WTC11 (cell line): Measurements from ENCODE around the gene CLEC16A.

ENCODE experiments used
- ESRRA ChIP-seq: sonication (generic); formaldehyde crosslinking; IDR thresholded peaks from 2 replicates; pipeline ENCODE4 v1.8.1; 2022; ENCODE audit warnings: mild to moderate bottlenecking, missing genetic modification reagents, borderline replicate concordance
- IRF1 ChIP-seq: sonication (generic); formaldehyde crosslinking; IDR thresholded peaks from 2 replicates; pipeline ENCODE4 v1.8.0; 2023; ENCODE audit warnings: missing genetic modification reagents
- NR2C2 ChIP-seq: sonication (generic); formaldehyde crosslinking; IDR thresholded peaks from 2 replicates; pipeline ENCODE4 v1.8.0; 2022; ENCODE audit warnings: mild to moderate bottlenecking, missing genetic modification reagents
- ZBTB43 ChIP-seq: sonication (generic); formaldehyde crosslinking; IDR thresholded peaks from 2 replicates; pipeline ENCODE4 v1.8.1; 2023; ENCODE audit warnings: mild to moderate bottlenecking, missing genetic modification reagents
- TF ChIP-seq, protein P1 (sequence below): sonication (generic); formaldehyde crosslinking; IDR thresholded peaks from 2 replicates; pipeline ENCODE4 v1.8.1; 2023; ENCODE audit warnings: mild to moderate bottlenecking, missing genetic modification reagents
- TF ChIP-seq, protein P2 (sequence below): fragments of 200-600 bp; IDR thresholded peaks from 2 replicates; pipeline ENCODE4 v1.8.0; 2022; ENCODE audit warnings: antibody characterized with exemption

DNA sequence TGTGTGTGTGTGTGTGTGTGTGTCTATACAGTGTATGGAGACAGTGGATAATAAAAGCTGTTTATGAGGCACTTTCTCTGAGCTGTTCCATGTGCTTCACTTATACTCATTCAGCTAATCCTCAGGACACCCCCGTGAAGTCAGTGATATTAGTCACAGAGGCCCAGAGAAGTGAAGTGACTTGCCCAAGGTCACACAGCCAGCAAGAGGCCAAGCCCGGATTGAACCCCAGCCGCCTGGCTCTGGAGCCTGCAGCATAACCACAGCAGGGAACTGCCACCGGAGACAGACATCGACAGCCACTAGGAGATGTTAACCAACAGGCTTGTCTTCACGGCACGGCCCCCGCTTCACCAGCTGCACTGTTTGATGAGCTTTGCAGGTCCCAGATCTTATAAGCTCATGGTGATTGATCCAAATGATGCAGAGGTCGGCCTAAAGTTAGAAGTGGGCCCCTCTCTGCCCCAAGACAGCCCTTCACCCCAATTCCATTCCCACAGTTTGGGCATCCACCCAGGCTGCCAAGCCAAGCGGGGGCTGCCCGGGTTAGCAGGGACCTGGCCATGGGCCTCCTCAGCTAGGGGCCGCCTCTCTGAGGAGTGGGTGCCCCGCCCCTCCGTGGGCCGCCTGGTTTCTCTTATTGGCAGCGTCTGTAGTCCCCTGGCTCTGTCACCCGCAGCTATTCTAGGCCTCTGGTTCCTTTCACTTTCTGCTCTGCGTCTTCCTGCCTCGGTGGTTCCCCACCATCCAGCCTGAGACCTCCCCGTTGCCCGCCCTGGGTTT is 280.7 kb downstream of the CLEC16A start:
- TF ChIP-seq ZBTB43 (no peak), ESRRA (CRISPR knock-in tag) (no peak), NR2C2 (CRISPR knock-in tag) (no peak), IRF1 (CRISPR knock-in tag) (no peak)
- TF ChIP-seq, protein P1, sequence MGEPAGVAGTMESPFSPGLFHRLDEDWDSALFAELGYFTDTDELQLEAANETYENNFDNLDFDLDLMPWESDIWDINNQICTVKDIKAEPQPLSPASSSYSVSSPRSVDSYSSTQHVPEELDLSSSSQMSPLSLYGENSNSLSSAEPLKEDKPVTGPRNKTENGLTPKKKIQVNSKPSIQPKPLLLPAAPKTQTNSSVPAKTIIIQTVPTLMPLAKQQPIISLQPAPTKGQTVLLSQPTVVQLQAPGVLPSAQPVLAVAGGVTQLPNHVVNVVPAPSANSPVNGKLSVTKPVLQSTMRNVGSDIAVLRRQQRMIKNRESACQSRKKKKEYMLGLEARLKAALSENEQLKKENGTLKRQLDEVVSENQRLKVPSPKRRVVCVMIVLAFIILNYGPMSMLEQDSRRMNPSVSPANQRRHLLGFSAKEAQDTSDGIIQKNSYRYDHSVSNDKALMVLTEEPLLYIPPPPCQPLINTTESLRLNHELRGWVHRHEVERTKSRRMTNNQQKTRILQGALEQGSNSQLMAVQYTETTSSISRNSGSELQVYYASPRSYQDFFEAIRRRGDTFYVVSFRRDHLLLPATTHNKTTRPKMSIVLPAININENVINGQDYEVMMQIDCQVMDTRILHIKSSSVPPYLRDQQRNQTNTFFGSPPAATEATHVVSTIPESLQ (CRISPR knock-in tag) = no peak
- TF ChIP-seq, protein P2, sequence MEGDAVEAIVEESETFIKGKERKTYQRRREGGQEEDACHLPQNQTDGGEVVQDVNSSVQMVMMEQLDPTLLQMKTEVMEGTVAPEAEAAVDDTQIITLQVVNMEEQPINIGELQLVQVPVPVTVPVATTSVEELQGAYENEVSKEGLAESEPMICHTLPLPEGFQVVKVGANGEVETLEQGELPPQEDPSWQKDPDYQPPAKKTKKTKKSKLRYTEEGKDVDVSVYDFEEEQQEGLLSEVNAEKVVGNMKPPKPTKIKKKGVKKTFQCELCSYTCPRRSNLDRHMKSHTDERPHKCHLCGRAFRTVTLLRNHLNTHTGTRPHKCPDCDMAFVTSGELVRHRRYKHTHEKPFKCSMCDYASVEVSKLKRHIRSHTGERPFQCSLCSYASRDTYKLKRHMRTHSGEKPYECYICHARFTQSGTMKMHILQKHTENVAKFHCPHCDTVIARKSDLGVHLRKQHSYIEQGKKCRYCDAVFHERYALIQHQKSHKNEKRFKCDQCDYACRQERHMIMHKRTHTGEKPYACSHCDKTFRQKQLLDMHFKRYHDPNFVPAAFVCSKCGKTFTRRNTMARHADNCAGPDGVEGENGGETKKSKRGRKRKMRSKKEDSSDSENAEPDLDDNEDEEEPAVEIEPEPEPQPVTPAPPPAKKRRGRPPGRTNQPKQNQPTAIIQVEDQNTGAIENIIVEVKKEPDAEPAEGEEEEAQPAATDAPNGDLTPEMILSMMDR = no peak
